GM23338 (cell line): ENCODE results near the gene WDR54. TPM values are rescaled to one million over a fixed set of nuclear protein-coding genes. Genes with fewer than 3 reads are reported as not detected.

Experiments used
- polyA plus RNA-seq: library from polyadenylated mRNA; unstranded; fragments of >200 nt; fragmentation: Nextera tagmentation; extraction: Ambion mirVana; gene quantifications from 2 replicates; pipeline ENCODE4 v1.2.1, GENCODE V29; 2016
- total RNA-seq: library from RNA; depleted of rRNA; stranded (reverse); fragments of >200 nt; shearing (Covaris generic); gene quantifications from 2 replicates; pipeline ENCODE4 v1.2.3, GENCODE V29; 2014; rRNA removed

The WDR54 gene
- total and polyA plus RNA-seq, 2 experiments from 2014 or later: 41.3 to 42.6 TPM

Other genes with a start within 250 kb of the WDR54 start
- 111 and 130 TPM in 2 replicates for gene MOB1A, start 242.9 kb upstream of the WDR54 start, total RNA-seq
- 33.3 and 36.2 TPM in 2 replicates for gene MOB1A, start 242.9 kb upstream of the WDR54 start, polyA plus RNA-seq
- 281 and 321 TPM in 2 replicates for gene MTHFD2, start 223.1 kb upstream of the WDR54 start, total RNA-seq
- gene MTHFD2, start 223.1 kb upstream of the WDR54 start, polyA plus RNA-seq: 279 and 305 TPM in 2 replicates
- gene SLC4A5, start 78.3 kb upstream of the WDR54 start, total RNA-seq: 0.24 and 0.89 TPM in 2 replicates
- 0.50 and 0.70 TPM in 2 replicates for gene SLC4A5, start 78.3 kb upstream of the WDR54 start, polyA plus RNA-seq
- gene DCTN1, start 41.4 kb upstream of the WDR54 start, total RNA-seq: 131 and 145 TPM in 2 replicates
- gene DCTN1, start 41.4 kb upstream of the WDR54 start, polyA plus RNA-seq: 108 and 126 TPM in 2 replicates
- gene C2orf81, start 111 bp upstream of the WDR54 start, total RNA-seq: 4.6 TPM in 2 replicates
- gene C2orf81, start 111 bp upstream of the WDR54 start, polyA plus RNA-seq: 3.7 and 3.8 TPM in 2 replicates
- gene RTKN, start 20.2 kb downstream of the WDR54 start, total RNA-seq: 42.8 and 50.0 TPM in 2 replicates
- 20.4 and 24.5 TPM in 2 replicates for gene RTKN, start 20.2 kb downstream of the WDR54 start, polyA plus RNA-seq
- gene INO80B, start 33.4 kb downstream of the WDR54 start, total RNA-seq: 17.5 and 21.8 TPM in 2 replicates
- 5.1 and 6.1 TPM in 2 replicates for gene INO80B, start 33.4 kb downstream of the WDR54 start, polyA plus RNA-seq
- gene WBP1, start 36.7 kb downstream of the WDR54 start, total RNA-seq: 52.4 and 64.4 TPM in 2 replicates
- 53.0 and 62.0 TPM in 2 replicates for gene WBP1, start 36.7 kb downstream of the WDR54 start, polyA plus RNA-seq
- 56.5 and 61.6 TPM in 2 replicates for gene MOGS, start 43.7 kb downstream of the WDR54 start, total RNA-seq
- 9.7 and 10.4 TPM in 2 replicates for gene MOGS, start 43.7 kb downstream of the WDR54 start, polyA plus RNA-seq
- 7.7 and 8.2 TPM in 2 replicates for gene MRPL53, start 51.0 kb downstream of the WDR54 start, total RNA-seq
- gene MRPL53, start 51.0 kb downstream of the WDR54 start, polyA plus RNA-seq: 65.1 and 70.4 TPM in 2 replicates
- gene CCDC142, start 61.3 kb downstream of the WDR54 start, total RNA-seq: 12.3 and 20.5 TPM in 2 replicates
- gene CCDC142, start 61.3 kb downstream of the WDR54 start, polyA plus RNA-seq: 5.1 and 5.8 TPM in 2 replicates
- gene TTC31, start 61.4 kb downstream of the WDR54 start, total RNA-seq: 29.2 and 29.6 TPM in 2 replicates
- gene TTC31, start 61.4 kb downstream of the WDR54 start, polyA plus RNA-seq: 13.1 and 15.8 TPM in 2 replicates
- gene LBX2, start 77.9 kb downstream of the WDR54 start, total RNA-seq: 0.24 TPM in 1 of 2 replicates, not detected in the other
- gene LBX2, start 77.9 kb downstream of the WDR54 start, polyA plus RNA-seq: 0.57 and 0.82 TPM in 2 replicates
- 10.9 and 14.3 TPM in 2 replicates for gene PCGF1, start 86.0 kb downstream of the WDR54 start, total RNA-seq
- gene PCGF1, start 86.0 kb downstream of the WDR54 start, polyA plus RNA-seq: 13.1 and 13.4 TPM in 2 replicates
- 0.21 TPM in 1 of 2 replicates, not detected in the other for gene TLX2, start 92.7 kb downstream of the WDR54 start, total RNA-seq
- gene TLX2, start 92.7 kb downstream of the WDR54 start, polyA plus RNA-seq: 0.16 TPM in 1 of 2 replicates, not detected in the other
- gene DQX1, start 104.5 kb downstream of the WDR54 start, total RNA-seq: 0.52 and 0.74 TPM in 2 replicates
- gene DQX1, start 104.5 kb downstream of the WDR54 start, polyA plus RNA-seq: 0.32 and 0.54 TPM in 2 replicates
- gene AUP1, start 108.0 kb downstream of the WDR54 start, total RNA-seq: 89.4 and 105 TPM in 2 replicates
- 98.7 and 101 TPM in 2 replicates for gene AUP1, start 108.0 kb downstream of the WDR54 start, polyA plus RNA-seq
- gene HTRA2, start 108.2 kb downstream of the WDR54 start, total RNA-seq: 17.2 and 19.7 TPM in 2 replicates
- 17.8 and 19.5 TPM in 2 replicates for gene HTRA2, start 108.2 kb downstream of the WDR54 start, polyA plus RNA-seq
- gene LOXL3, start 132.2 kb downstream of the WDR54 start, total RNA-seq: 12.2 and 14.9 TPM in 2 replicates
- 4.4 and 4.7 TPM in 2 replicates for gene LOXL3, start 132.2 kb downstream of the WDR54 start, polyA plus RNA-seq
- gene DOK1, start 133.0 kb downstream of the WDR54 start, total RNA-seq: 14.6 and 15.5 TPM in 2 replicates
- gene DOK1, start 133.0 kb downstream of the WDR54 start, polyA plus RNA-seq: 3.4 and 3.9 TPM in 2 replicates
- gene M1AP, start 226.6 kb downstream of the WDR54 start, total RNA-seq: 5.2 and 12.1 TPM in 2 replicates
- gene M1AP, start 226.6 kb downstream of the WDR54 start, polyA plus RNA-seq: 2.8 and 5.1 TPM in 2 replicates
- gene SEMA4F, start 232.5 kb downstream of the WDR54 start, total RNA-seq: 3.2 and 13.0 TPM in 2 replicates
- gene SEMA4F, start 232.5 kb downstream of the WDR54 start, polyA plus RNA-seq: 1.5 and 2.2 TPM in 2 replicates